Liver (tissue), 9 donors: ENCODE results near the gene DPP6. TPM values are rescaled to one million over a fixed set of nuclear protein-coding genes. Genes with fewer than 3 reads are reported as not detected.

ENCODE experiments used
- DNase-seq: peaks from one replicate; pipeline ENCODE4 v3.0.0-alpha.2; 2017; ENCODE audit warnings: low spot score
- H3K27ac ChIP-seq, 2 donors: one replicate each; pipeline ENCODE4 v1.7.0; 2013; ENCODE audit warnings: inconsistent platforms in 2 of 2, low read length in 2 of 2, control low read depth in 1 of 2, low read depth in 1 of 2, mild to moderate bottlenecking in 1 of 2
- H3K27me3 ChIP-seq, 4 donors: one replicate each; pipeline versions ENCODE4 v1.6.1 to v1.7.0; 2013; ENCODE audit warnings: low read length in 3 of 4, inconsistent platforms in 1 of 4, mild to moderate bottlenecking in 1 of 4, moderate library complexity in 1 of 4; ENCODE audit not compliant: control insufficient read depth in 4 of 4, insufficient read depth in 4 of 4
- H3K36me3 ChIP-seq, 4 donors: one replicate each; pipeline versions ENCODE4 v1.6.1 to v1.7.0; 2013; ENCODE audit warnings: low read length in 3 of 4, mild to moderate bottlenecking in 3 of 4, low read depth in 1 of 4, moderate library complexity in 1 of 4; ENCODE audit not compliant: control insufficient read depth in 4 of 4, insufficient read depth in 3 of 4
- H3K4me1 ChIP-seq, 4 donors: one replicate each; pipeline versions ENCODE4 v1.6.1 to v1.7.0; 2013; ENCODE audit warnings: low read length in 3 of 4, mild to moderate bottlenecking in 3 of 4, moderate library complexity in 1 of 4; ENCODE audit not compliant: control insufficient read depth in 4 of 4, insufficient read depth in 4 of 4
- H3K4me3 ChIP-seq, 3 donors: one replicate each; pipeline versions ENCODE4 v1.6.1 to v1.7.0; 2013; ENCODE audit warnings: low read length in 3 of 3, control low read depth in 1 of 3, low read depth in 1 of 3, mild to moderate bottlenecking in 1 of 3
- H3K9ac ChIP-seq, 2 donors: one replicate each; pipeline ENCODE4 v1.7.0; 2013; ENCODE audit warnings: low read length in 2 of 2, mild to moderate bottlenecking in 2 of 2, moderate library complexity in 2 of 2, control low read depth in 1 of 2, low read depth in 1 of 2
- H3K9me3 ChIP-seq, 4 donors: one replicate each; pipeline versions ENCODE4 v1.6.1 to v1.7.0; 2013; ENCODE audit warnings: low read length in 3 of 4; ENCODE audit not compliant: control insufficient read depth in 4 of 4
- ATF3 ChIP-seq: IDR thresholded peaks from 2 replicates; pipeline ENCODE4 v1.6.1; 2016; ENCODE audit warnings: antibody characterized with exemption
- CTCF ChIP-seq: fragments of 150-350 bp; IDR thresholded peaks from 2 replicates; pipeline ENCODE4 v1.5.1; 2017; ENCODE audit warnings: improper control_type of control experiment, low read depth, low read length; ENCODE audit not compliant: missing input control
- EGR1 ChIP-seq, 2 donors: IDR thresholded peaks; 2 replicates each; pipeline ENCODE4 v1.6.1; 2016 to 2018; ENCODE audit warnings: antibody characterized with exemption in 2 of 2, low read depth in 2 of 2
- FOXA1 ChIP-seq: IDR thresholded peaks from 2 replicates; pipeline ENCODE4 v1.6.1; 2016; ENCODE audit warnings: antibody characterized with exemption
- FOXA2 ChIP-seq: IDR thresholded peaks from 2 replicates; pipeline ENCODE4 v1.6.1; 2016; ENCODE audit warnings: antibody characterized with exemption
- GABPA ChIP-seq, 2 donors: IDR thresholded peaks in 1 of 2; conservative IDR thresholded peaks in 1 of 2; 2 replicates each; pipeline ENCODE4 v1.6.1; 2016; ENCODE audit warnings: antibody characterized with exemption in 2 of 2, mild to moderate bottlenecking in 1 of 2, moderate library complexity in 1 of 2
- HNF4A ChIP-seq, 2 donors: conservative IDR thresholded peaks; 2 replicates each; pipeline ENCODE4 v1.6.1; 2016; ENCODE audit warnings: antibody characterized with exemption in 2 of 2, mild to moderate bottlenecking in 2 of 2
- HNF4G ChIP-seq: IDR thresholded peaks from 2 replicates; pipeline ENCODE4 v1.6.1; 2016; ENCODE audit warnings: antibody characterized with exemption
- JUND ChIP-seq, 2 donors: IDR thresholded peaks; 2 replicates each; pipeline ENCODE4 v1.6.1; 2016; ENCODE audit warnings: antibody characterized with exemption in 2 of 2
- MAX ChIP-seq: IDR thresholded peaks from 2 replicates; pipeline ENCODE4 v1.6.1; 2016; ENCODE audit warnings: antibody characterized with exemption
- NR2F2 ChIP-seq: IDR thresholded peaks from 2 replicates; pipeline ENCODE4 v1.6.1; 2016; ENCODE audit warnings: antibody characterized with exemption
- RAD21 ChIP-seq, 2 donors: IDR thresholded peaks; 2 replicates each; pipeline ENCODE4 v1.6.1; 2016; ENCODE audit warnings: antibody characterized with exemption in 2 of 2, mild to moderate bottlenecking in 2 of 2
- REST ChIP-seq: IDR thresholded peaks from 2 replicates; pipeline ENCODE4 v1.6.1; 2016; ENCODE audit warnings: antibody characterized with exemption, mild to moderate bottlenecking
- RXRA ChIP-seq, 2 donors: IDR thresholded peaks; 2 replicates each; pipeline ENCODE4 v1.6.1; 2017 to 2018; ENCODE audit warnings: antibody characterized with exemption in 2 of 2, mild to moderate bottlenecking in 1 of 2
- SP1 ChIP-seq: IDR thresholded peaks from 2 replicates; pipeline ENCODE4 v1.6.1; 2018; ENCODE audit warnings: antibody characterized with exemption, mild to moderate bottlenecking
- TAF1 ChIP-seq: conservative IDR thresholded peaks from 2 replicates; pipeline ENCODE4 v1.6.1; 2016; ENCODE audit warnings: antibody characterized with exemption, mild to moderate bottlenecking
- YY1 ChIP-seq: IDR thresholded peaks from 2 replicates; pipeline ENCODE4 v1.6.1; 2016; ENCODE audit warnings: antibody characterized with exemption, mild to moderate bottlenecking
- ZBTB33 ChIP-seq: IDR thresholded peaks from 2 replicates; pipeline ENCODE4 v1.6.1; 2016; ENCODE audit warnings: antibody characterized with exemption
- WGBS: extraction: QIAGEN DNeasy Blood & Tissue Kit; methylation state at CpG from one replicate; pipeline ENCODE4 v1.1.7; 2013; 5-methylcytosine and 5-hydroxymethylcytosine counted together
- polyA plus RNA-seq, 2 donors: library from polyadenylated mRNA; stranded (reverse) in 1 of 2; unstranded in 1 of 2; fragments of 200-250 nt in 1 of 2; fragments of >200 nt in 1 of 2; fragmentation: Nextera tagmentation in 1 of 2; extraction: Ambion mirVana in 1 of 2; gene quantifications; one replicate each; pipeline versions ENCODE4 v1.2.1 to v1.2.3, GENCODE V29; 2013 to 2015
- total RNA-seq, 2 donors: library from RNA; depleted of rRNA; stranded (reverse); fragments of >200 nt; gene quantifications; one replicate each; pipeline ENCODE4 v1.2.3, GENCODE V29; 2014
- donor health status: healthy.
- donor health status: healthy.
- donor health status: healthy.
- donor health status: healthy.
- donor health status: healthy.

The DPP6 gene
- total and polyA plus RNA-seq, 4 donors: 0.01 TPM; not detected in 3

- Histone ChIP-seq H3K4me1 (peaks cover 0 to 2% (median 0%) of the 10 kb centered on the region in 4 donors), H3K36me3 (no peaks in the 10 kb centered on the region), H3K9ac (no peak overlapping the region), H3K4me3 (no peak overlapping the region), H3K9me3 (no peaks in the 10 kb centered on the region), H3K27ac (no peak overlapping the region), H3K27me3 (no peaks in the 10 kb centered on the region)
- TF ChIP-seq REST: no peak
- TF ChIP-seq HNF4A (conservative IDR thresholded peaks at IDR 0.05): no peak
- no peak for TF ChIP-seq SP1
- no peak for TF ChIP-seq TAF1
- TF ChIP-seq FOXA2: no peak
- no peak for TF ChIP-seq ZBTB33
- TF ChIP-seq JUND (IDR thresholded peaks at IDR 0.05): no peak
- no peak for TF ChIP-seq HNF4G
- no peak for TF ChIP-seq FOXA1
- TF ChIP-seq EGR1 (IDR thresholded peaks at IDR 0.05; ENCODE audit: low read depth in 2 of 2): no peak
- TF ChIP-seq RAD21 (IDR thresholded peaks at IDR 0.05): no peak
- TF ChIP-seq RXRA (IDR thresholded peaks at IDR 0.05): no peak
- no peak for TF ChIP-seq GABPA (IDR thresholded peaks at IDR 0.05 in 1 of 2, conservative IDR thresholded peaks at IDR 0.05 in 1 of 2)
- 83% methylated on average over 8 of the region's 8 CpGs for WGBS
- DNase-seq: no peak
These were observed 852.9 kb downstream of the DPP6 start for GRCh38 chr7:154905146-154905545.

GRCh38 chr7:154905615-154906014, 853.4 kb downstream of the DPP6 start:
- peaks cover 0 to 1% (median 0%) of the 10 kb centered on the region in 4 donors for H3K9me3 ChIP-seq
- peaks cover 0 to 2% (median 0%) of the 10 kb centered on the region in 4 donors for H3K4me1 ChIP-seq
- 87% methylated on average over 8 of the region's 8 CpGs for WGBS
- H3K9ac ChIP-seq: no peak overlapping the region
- DNase-seq: no peak
- no peak for TF ChIP-seq HNF4G
- TF ChIP-seq YY1: no peak
- TF ChIP-seq RAD21 (IDR thresholded peaks at IDR 0.05): no peak
- no peak for TF ChIP-seq MAX
- no peak for TF ChIP-seq GABPA (IDR thresholded peaks at IDR 0.05 in 1 of 2, conservative IDR thresholded peaks at IDR 0.05 in 1 of 2)
- no peak for TF ChIP-seq SP1
- no peak for TF ChIP-seq TAF1
- TF ChIP-seq RXRA (IDR thresholded peaks at IDR 0.05): no peak
- TF ChIP-seq FOXA1: no peak
- no peak for TF ChIP-seq CTCF
- TF ChIP-seq ZBTB33: no peak
- TF ChIP-seq FOXA2: no peak
- no peak for TF ChIP-seq NR2F2
- TF ChIP-seq EGR1 (IDR thresholded peaks at IDR 0.05; ENCODE audit: low read depth in 2 of 2): no peak
- TF ChIP-seq JUND (IDR thresholded peaks at IDR 0.05): no peak
- TF ChIP-seq REST: no peak
- TF ChIP-seq ATF3: no peak
- TF ChIP-seq HNF4A (conservative IDR thresholded peaks at IDR 0.05): no peak
- H3K27me3 ChIP-seq: no peaks in the 10 kb centered on the region
- H3K4me3 ChIP-seq: no peak overlapping the region
- H3K27ac ChIP-seq: no peak overlapping the region
- no peaks in the 10 kb centered on the region for H3K36me3 ChIP-seq
